Left forelimb (tissue), 1 donor: Measurements from ENCODE around the gene KIF26B.

Experiments used
- DNase-seq: peaks from one replicate; pipeline ENCODE4 v3.0.0-alpha.2; 2018; ENCODE audit warnings: low spot score

KIF26B gene

DNA sequence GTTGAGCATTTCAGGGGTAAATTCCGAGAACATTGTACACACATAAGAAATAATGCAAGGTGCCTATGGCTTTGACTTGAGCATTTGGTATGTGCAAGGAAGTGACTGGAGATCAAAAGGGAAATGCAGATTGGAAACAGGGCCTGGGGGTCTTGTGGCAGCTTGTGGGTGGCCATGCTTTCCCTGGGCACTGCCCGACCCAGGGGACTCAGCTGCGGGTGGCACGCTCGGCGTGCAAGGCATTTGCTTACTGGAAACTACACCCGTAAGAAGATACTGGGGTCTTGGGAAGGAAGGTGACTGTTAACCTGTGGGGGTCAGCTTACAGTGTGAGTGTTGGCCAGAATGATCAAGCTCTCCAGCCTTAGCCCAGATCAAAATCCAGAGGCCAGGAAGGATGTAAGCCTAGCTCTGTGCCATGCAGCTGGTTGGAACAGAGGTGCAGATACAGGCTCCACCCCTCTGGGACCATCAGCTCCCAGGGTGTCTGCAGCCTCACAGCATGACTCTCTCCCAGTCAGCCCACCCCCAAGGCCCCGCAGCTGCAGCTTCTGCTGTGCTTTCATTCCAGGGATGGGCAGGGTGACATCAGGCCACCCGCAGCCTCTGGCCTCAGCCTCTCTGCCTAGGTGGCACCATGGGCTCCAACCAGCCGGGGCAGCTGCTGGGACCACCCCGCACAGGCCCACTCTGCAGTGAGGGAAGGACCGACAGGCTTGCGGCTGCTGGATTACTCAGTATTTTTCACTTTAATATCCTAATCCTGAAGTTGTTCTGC is 55.1 kb downstream of the KIF26B start:
- DNase-seq, result no peak

- DNase-seq, result no peak
Observed at GRCh38 chr1:245211035-245211749, 56.4 kb downstream of the KIF26B start.

DNA sequence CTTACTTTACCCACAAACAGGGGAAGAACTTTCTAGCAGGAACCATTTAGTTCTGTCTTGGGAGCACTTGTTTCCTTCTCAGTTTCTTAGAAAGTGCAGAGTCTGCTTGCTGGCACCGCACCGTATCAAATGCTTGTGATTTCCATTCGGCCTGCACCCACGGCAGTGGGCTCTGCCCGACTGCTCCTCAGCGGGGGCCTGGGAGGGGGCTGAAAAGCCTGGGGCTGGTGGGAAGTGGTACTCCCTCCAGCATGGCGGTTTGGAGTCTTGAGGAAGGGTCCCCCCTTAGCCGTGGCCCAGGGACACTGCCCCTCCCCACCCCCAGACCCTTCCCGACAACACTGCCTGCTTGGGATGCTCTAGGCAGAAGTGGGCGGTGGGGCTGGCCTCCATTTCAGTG is 57.0 kb downstream of the KIF26B start:
- no peak for DNase-seq

GRCh38 chr1:245212221-245212710 is 57.5 kb downstream of the KIF26B start:
- DNase-seq, result no peak

- DNase-seq, result no peak
Observed at GRCh38 chr1:245213066-245213831, 58.5 kb downstream of the KIF26B start.

DNA sequence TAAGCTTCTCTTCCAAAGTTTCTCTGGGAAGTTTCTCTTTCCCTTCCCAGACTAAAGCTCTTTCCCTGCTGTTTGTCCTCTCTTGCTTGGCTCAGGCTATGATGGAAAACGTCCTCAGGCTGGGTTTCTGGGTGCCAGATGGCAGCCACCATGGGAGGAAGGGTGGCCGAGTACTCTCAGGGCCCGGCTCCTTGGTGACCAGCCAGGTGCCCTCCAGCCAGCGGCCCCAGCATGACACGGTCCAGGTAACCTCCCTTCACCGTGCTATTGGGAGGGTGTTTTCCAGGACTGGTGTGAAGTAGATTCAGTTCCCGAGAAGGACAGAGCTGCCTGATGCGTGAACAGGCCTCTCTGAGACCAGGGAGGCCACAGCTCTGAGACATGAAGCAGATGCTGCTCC is 60.3 kb downstream of the KIF26B start:
- no peak for DNase-seq

DNA sequence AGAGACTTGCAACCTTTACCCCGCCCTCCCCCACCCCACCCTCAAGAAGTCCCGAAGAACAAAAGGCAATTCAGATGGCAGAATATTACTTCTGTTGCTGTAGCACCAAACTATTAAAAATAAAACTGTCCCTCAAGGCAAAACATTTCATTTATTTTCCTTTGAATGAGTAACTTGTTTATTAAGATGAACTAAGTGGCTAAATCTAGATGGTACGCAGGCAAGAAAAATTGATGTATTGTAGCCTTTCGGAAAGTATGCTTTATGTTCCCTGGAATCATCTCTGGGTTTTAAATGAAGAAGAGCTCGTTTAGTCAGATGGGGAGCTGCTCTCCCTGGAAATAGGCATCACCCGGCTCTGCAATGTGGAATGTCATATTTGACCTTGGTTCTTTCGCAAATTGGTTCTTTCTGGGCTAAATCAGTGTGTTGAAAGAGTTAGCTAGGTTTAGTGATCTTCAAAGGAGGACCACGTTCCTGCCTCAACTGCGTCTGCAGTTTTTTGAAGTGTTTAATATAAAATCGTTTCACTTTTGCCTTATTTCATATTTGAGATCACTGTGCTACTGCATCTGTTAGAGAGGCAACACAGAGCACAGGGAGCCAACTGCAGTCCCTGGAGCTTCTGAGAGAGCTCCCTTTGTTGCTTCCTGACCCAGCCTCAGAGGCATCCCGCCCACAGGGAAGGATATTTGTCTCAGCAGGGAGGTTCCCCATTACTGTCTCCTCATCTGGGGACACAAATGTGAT is 61.8 kb downstream of the KIF26B start:
- DNase-seq, result no peak

- DNase-seq, result no peak
Observed at GRCh38 chr1:245217853-245218608, 63.2 kb downstream of the KIF26B start.

DNA sequence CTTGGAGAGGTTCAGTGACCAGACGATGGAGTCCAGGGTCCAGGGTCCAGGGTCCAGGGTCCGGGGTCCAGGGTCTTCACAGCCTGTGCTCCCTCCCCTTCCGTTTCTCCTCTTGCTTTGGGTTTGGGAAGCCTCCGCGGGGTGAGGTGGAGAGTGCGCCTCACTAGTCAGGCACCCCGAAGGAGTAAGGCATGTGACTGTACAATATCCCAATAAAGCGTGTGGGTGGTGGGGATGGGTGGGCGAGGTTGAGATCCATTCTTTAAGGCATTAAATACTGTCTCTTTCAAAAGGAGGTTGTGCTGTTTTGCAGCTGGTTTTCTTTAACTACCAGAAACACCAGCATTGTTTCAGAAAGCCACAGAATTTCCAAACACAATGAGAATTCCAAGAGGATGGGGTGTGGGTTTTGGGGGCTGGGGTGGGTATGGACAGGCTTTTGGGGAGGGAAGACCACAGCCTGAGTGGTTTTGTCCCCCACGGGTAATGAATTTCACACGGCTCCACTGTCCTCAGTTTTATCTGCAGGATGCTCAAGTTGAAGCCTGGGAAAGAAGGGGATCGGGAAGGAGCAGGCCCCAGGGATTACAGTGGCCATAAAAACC is 65.7 kb downstream of the KIF26B start:
- no peak for DNase-seq

- DNase-seq, result no peak
Observed at GRCh38 chr1:245221805-245222204, 67.0 kb downstream of the KIF26B start.

DNA sequence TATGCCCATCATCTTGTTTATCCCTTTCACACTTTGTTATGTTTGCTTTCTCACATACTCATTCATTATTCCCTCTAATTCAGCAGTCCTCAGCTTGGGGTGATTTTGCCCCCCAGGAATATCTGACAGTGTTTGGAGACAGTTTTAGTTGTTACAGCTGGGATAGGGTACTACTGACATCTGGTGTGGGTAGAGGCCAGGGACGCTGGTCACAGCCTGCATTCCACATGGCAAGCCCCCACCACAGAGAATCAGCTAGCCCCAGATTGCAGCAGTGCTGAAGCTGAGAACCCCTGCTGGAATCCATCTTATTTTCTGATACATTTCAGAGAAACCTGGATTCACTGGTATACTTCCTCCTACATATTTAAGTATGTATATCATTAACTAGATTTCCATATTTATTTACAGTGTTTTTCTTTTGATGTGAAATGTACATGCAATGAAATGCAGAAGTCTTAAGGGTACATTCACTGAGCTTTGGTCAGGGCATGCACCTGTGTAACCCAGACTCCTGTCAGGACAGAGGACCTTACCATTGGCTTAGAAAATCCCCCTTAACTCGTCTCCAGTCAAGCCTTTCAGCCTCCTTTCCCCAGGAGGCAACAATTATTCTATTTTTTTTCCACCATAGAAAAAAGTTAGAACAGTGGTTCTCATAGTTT is 68.3 kb downstream of the KIF26B start:
- no peak for DNase-seq

DNA sequence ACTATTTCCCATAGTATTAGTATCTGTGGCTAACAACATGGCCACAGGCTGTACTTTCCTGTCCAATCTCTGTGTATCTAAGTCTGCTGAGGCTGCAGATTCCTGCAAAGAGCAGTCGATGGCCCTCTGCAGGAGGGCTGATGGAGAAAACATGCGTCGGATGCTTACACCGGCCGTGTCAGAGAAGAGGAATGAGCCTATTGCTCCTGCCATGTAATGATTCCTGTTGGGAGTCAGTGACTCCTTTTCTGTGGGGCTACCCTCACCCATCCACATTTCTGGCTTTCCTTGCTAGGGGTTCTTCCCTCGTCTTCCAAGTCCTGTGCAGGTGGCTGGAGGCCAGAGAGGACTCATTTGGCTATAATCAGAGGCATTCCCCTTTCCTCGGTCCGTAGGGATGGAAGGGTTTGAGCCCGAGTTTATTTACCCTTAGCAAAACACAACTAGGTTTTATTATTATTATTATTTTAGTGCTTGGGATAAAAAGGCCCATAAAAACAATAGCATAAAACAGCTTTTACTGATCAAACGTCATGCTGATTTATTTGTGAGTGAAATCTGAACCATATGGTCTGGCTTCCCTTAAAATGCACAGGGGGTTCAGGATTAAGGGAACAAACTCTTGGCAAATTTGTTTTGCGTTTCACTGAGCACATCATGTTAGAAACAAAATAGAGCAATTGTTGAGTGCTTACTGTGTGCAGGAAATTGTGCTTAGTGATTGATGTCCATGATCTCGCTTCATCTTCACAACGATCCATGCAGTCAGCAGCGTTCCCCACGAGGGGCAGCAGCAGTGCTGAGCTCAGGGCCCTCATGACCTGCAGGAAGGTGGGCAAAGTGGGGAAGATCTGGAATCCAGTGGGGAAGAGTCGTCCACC is 70.8 kb downstream of the KIF26B start:
- no peak for DNase-seq

- no peak for DNase-seq
Observed at GRCh38 chr1:245226203-245226499, 71.4 kb downstream of the KIF26B start.

GRCh38 chr1:245229051-245229450 is 74.3 kb downstream of the KIF26B start:
- DNase-seq, result no peak

DNA sequence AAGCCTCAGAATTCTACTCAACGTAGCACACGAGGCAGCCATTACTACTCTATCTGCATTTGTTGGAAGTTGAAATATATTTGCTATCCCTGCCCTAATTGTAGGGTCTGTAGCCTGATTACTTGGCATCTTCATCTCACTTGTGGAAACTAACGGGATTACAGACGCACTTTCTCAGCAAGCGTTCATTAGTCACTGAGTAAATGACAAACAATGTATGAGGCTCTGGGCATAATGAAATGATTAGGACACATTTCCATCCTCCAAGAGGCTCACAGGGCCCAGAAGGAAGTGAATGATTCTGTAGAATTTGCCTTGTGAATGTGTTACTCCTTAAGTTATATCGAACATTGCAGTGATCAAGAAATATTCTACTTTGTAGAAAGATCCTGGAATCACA is 78.1 kb downstream of the KIF26B start:
- no peak for DNase-seq

- DNase-seq, result no peak
Observed at GRCh38 chr1:245234217-245235081, 79.7 kb downstream of the KIF26B start.

DNA sequence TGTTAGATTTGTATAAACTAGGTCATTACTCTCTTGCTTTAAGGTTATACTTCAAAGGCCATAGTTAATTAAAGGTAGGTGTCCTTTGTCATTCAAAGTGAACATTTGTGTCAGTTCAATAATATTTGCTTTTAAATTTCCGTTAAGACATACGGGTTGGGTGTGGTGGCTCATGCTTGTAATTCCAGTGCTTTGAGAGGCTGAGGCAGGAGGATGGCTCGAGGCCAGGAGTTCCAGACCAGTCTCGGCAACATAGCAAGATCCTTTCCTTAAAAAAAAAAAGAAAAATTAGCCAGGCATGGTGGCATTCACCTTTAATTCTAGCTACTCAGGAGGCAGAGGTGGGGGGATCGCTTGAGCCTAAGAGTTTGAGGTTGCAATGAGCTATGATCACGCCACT is 80.4 kb downstream of the KIF26B start:
- DNase-seq, result no peak

DNA sequence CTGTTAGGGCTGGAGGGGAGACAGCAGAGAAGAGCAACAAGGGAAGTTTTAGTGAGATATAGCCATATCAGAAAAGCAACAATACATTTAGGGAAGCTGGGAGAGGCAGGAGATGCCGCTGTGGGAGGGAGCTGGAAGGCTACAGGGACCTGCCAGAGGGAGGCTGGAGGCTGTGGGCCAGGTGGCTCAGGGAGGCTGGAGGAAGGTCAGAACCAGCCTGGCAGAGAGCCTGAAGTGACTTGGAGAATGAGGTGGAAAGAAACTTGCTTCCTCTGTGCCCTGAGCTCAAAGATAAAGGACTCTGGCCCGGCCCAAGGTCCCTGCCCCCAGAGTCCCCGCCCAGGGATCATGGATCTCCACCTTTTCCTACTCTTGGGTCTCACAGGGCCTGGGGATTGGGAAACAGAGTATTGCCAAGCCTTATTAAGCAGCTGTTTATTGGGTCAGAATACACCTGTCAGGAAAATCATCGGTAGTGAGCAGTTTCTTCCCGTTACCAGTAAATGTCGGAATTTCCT is 85.9 kb downstream of the KIF26B start:
- no peak for DNase-seq
